Measurements from ENCODE around the gene ZNF90.
A peak's percentile ranks its signal among the peaks of the same experiment; 100 is the strongest.
"Not testable (repeated sequence)": the region's sequence is repeated elsewhere in the genome, so short reads cannot be mapped to it uniquely, and the experiment has no call there.

ZNF90 gene

DNA sequence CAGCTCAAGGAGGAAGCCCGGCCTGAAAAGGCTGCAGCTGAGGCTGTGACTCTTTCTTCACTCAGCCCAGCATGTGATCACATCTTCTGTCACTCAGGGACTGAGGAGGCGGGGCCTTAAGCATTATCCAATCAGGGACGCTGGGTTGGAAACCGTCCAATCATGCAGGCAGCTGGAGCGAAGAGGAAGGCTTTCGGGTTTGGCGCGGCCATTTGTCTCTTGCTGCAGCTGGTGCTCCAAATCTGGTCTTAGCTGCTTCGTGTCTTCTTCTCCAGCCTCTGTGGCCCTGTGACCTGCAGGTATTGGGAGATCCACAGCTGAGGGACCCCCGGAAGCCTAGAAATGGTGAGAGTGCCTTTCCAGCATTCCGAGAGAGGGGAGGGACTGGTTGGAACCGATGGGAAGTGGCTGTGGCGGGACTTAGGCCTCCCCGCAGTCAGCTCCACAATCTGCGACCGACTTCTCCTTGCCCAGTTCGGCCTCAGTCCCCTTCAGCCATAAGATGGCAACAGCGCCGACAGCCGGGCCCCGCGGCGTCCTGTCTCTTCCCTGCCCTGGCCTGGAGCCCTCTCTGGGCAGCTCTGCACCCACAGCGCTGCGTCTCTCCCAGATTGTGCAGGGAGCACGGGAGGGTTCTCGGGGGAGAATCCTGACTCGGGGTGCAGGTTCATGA lies at the start of gene ZNF90:
TSS of gene ZNF90 (plus strand) at position 210 of the 673 bp plus-strand sequence. CDS start at position 343, 133 bp downstream.
- no peak for FAIRE-seq

DNA sequence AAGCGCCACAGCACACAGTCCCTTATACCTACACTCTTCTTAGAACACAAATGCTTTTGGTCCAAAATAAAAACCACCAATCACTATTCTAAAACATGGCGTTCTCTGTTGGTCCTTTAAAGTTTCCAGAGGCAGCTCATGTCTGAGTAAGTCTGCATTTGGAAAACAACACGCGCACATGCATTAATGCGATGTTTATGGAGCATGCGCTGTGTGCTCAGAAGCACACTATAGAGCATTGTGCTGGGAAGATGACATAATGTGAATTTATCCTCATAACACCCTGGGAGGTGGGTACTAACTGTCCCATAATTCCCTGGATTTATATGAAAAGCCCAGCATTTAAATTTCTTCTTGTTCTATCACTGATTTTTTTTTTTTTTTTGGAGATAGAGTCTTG lies 49.2 kb upstream of the ZNF90 start:
- FAIRE-seq: no peak

DNA sequence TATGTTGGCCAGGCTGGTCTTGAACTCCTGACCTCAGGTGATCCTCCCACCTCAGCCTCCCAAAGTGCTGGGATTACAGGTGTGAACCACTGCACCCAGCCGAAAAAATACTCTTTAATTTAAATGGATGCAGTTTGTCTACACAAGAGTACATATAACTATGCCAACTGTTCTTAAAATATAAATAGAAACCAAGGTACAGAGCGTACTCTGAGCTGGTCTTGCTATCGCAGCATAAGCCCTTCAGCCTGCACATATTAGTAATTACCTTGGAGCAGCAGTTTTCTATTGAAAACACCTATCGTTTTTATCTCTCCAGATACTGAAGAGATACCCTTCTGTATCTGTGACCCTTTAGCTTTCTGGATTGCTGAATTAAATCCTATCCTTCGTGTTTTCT lies 41.9 kb upstream of the ZNF90 start:
- FAIRE-seq: no peak

DNA sequence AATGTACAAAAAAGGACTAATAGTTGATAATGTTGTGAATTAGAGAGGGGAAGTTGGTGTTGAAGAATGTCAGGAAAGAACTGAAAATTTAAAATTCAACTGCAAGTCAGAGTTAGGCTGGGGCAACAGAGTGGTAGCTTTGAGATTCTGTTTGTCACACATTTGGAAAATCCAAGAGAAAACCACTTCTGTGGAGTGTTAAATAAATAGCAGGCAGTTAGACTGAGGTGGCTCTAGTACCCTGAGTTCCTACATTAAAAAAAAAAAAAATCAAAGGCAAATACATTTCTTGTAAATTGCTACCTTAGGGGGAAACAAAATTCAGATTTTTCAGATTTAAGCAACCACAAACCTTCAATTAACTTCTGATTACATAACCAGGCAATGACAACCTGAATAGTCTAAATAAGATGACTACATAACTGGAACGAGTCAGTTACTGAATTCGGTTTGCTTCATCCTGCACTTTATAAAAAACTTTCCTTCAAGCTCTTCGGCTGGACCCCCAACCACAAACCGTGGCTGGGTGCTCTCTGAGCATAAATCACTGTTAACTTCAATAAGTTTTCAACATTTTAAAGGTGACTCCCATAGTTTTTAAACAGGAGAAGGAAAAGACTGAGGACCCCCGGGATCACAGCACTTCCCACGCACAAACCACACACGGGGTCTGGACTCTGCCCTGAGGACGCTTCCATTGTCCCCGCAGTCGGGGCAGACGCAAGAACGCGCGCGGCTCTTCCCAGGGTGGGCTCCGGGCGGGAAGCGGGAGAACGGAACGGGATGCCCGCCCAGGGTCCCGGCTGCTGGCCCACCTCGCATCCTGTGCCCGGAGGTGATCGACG lies 39.2 kb upstream of the ZNF90 start:
- FAIRE-seq: no peak

DNA sequence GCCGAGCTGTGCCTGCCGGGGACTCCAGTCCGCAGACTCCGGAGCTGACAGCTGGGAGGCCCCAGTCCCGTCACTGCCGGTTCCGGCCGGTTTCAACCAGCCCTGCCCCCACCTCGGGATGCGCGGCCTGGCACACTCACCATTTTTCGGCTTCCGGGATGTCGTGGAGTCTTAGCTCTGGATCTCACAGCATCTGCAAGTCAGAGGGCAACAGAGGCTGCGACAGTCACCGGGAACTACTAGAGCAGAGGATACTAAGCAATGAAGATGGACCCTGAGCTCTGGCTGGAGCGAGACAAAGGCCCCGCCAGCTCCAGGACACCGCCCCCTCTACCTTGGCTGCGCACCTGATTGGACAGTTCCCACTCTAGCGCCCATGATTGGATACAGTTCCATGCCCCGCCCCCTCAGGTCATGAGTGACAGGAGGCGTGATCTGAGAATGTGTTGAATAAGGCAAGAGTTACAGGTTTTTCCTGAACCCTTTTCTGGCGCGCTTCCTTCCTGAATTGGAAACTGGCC lies 38.5 kb upstream of the ZNF90 start, which contains the start of gene ZNF682:
TSS of gene ZNF682 (minus strand) at position 303 of the 521 bp plus-strand sequence. CDS start at position 143, 160 bp downstream.
- peak; percentile 51 for FAIRE-seq

DNA sequence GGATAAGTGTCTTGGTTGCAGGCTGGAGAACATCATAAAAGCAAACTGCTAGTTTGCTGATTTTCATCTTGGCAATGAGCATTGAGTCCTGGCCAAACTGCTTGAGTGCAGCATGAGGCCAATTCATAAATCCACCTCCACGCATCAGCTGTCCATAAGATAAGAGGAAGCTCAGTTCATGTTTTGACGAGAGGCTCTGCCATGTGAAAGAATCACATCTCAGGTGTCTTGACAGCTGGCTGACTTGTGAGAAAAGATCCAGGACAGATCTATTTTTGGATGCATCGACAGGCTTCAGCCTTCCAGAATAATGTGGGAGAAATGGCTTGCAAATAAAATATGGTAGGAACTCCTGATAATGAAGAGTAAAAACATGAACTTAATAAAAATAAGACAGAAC lies 33.1 kb upstream of the ZNF90 start:
- FAIRE-seq: no peak

DNA sequence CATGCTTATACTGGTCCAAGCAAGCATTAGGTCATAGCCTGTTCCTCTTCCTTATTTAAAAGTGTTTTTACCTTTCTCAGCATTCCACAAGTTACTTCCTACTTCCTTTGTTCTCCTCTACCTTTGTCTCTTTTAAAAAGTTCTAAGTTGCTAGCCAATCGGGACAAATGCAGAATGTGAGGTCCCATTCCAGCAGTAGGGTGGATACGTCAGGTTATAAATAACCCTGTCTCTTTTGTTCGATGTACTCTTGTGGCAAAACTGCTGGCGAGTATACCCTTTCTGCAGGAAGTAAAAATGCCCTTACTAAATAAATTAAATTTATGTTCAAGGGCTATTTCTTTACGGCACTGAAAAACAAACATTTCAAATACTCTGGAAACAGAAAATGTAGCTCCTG lies 32.1 kb upstream of the ZNF90 start:
- not testable (repeated sequence) for FAIRE-seq

DNA sequence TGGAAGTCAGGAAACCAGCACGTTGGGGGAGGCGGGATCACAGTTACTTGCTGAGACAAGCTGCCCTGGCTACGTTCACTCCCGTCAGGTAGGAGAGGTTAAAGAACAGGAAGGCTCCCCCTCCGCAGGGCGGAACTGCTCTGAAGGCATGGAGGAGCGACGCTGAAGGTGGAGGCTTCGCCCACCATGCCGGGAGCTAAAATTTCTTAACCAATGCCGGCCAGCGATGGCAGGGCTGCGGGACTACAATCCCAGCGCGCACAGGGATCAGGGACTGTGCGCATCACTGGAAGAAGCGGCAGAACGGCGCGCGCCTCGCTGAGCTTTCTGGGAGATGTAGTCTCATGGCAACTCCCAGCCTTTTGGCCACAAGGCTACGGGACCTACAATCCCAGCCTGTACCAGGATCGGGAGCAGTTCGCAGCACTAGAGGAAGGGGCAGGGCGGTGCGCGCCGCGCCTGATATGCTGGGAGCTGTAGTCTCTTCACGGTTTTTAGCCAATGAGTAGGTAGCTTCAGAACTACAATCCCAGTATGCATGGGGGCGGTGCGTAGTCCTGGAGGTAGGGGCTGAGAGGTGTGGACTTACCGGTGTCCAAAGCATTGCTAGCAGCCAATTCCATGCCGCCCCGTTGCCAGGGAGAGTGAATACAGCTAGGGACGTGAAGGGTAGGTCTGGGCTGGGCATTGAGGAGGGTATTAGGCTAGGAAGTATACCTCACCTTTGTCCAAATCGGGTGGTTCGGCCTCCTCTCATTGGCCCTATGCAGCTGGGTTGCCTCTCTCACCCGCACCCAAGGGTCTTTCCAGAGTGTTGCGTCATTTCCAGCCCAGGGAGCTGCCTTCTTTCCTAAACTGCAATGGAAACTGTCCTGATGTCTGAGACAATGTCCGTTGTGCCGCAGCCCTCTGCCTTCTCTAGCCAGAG lies 25.7 kb upstream of the ZNF90 start:
- peak; percentile 48 for FAIRE-seq

DNA sequence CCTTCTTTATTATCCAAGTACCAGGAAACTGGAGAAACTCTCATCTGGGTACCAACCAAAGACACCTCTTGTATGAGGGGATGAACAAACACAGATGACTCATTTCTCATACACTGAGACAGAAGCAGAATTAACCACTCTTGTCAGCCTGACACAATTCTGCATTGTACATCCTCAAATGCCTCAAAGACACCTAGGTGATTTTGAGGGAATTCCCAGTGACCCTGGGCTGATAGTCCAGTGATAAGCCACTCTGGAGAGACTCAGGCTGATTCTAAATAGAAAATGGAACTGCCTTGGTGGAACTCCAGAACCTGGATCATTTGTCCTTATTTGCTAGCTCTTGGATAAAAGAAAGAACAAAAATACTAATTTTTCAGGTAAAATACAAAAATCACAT lies 19.1 kb upstream of the ZNF90 start:
- not testable (repeated sequence) for FAIRE-seq

DNA sequence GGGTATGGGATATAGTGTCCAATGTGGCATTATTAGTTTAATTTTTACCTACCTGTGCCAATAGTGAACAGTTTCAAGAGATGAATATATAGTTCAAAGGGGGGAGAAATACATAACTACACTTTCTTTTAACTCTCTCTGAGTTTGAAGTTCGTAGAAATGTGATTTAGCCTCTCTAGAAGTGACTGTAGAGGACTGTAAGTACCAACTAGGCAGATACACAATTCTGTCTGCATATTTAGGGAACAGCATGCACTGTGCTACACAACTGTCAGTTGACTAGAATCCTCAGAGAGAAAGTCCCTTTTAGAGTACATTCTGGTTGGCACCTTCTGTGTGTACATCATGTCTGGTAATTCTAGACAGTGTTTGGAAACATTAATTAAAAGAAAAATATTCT lies 17.5 kb upstream of the ZNF90 start:
- no peak for FAIRE-seq

DNA sequence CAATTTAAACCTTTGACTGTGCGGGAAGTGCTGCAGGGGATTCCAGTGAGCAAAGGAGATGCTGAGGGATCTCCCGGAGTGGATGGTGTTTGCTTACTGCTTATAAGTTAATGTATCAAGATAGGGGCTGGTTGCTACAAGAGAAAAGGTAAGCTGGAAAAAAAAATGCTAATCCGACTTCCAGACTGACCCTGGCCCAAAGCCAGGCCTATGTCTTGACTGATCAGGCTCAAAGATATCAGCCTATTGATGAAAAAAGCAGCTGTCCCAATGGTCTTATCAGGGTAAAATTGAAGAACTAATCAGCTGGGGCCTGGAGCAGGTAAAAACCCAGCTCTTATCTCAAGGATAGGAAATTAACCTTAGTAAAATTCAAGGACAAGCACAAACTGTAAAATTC lies 10.9 kb upstream of the ZNF90 start:
- no peak for FAIRE-seq

DNA sequence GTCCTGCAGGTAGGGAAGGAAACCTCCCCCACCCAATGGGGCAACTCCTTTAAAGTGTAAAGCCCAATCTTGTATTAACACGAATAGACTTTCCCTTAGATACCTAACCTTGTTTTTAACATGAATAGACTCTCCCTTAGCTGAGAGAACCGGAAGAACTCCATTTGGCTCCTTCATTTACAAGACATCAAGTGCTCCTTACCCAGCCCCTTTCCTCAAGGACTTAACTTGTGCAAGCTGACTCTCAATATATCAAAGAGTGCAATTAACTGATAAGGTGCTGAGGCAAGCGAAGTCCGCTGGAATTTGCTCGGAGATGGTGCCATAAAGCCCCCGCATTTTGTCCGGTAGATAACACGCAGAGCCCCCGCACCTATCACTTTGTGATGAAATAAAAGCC lies 9.9 kb upstream of the ZNF90 start:
- no peak for FAIRE-seq

DNA sequence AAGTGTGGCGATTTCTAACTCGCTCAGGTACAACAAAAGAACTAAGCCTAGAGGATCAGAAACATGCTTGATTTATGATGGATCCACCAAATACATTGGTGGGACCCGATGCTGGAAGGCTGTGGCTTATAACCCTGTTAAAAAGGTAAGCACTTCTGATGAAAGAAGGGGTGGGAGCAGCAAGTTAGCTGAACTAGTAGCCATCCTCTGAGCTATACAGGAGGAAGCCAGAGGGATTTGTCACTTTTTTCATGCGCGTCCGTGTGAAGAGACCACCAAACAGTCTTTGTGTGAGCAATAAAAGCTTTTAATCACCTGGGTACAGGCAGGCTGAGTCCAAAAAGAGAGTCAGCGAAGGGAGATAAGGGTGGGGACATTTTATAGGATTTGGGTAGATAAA lies 9.2 kb upstream of the ZNF90 start:
- not testable (repeated sequence) for FAIRE-seq

DNA sequence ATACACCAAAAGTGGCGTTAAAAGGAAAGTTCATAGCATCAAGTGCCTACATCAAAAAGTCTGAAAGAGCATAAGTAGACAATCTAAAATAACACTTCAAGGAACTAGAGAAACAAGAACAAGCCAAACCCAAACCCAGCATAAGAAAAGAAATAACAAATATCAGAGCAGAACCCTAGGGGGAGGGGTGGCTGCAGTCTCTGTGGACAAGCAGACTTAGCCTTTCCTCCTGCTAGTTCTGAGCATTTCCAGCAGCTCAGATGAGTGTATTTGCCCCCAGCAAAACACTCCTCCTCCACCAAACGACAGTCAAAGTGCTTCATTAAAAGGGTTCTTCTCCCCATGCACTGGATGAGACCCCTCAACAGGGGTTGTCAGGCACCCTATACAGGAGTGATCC lies 7.1 kb upstream of the ZNF90 start:
- FAIRE-seq: no peak

DNA sequence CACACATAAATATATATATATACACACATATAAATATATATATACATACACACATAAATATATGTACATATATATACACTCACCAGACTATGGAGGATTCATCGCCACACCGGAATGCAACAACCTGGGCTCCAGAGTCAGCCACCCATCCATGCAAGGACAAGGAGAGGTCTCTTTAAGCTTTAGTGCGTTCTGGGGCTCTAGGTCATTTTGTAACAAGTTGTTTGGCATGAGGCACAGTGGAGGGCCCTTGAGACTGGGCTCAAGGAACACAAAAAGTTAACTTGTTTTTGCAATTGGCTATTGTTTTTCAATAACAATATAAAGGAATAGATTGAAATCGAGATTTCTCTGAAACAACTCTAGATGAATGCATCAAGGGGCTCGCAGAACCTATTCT lies 4.9 kb upstream of the ZNF90 start:
- no peak for FAIRE-seq

DNA sequence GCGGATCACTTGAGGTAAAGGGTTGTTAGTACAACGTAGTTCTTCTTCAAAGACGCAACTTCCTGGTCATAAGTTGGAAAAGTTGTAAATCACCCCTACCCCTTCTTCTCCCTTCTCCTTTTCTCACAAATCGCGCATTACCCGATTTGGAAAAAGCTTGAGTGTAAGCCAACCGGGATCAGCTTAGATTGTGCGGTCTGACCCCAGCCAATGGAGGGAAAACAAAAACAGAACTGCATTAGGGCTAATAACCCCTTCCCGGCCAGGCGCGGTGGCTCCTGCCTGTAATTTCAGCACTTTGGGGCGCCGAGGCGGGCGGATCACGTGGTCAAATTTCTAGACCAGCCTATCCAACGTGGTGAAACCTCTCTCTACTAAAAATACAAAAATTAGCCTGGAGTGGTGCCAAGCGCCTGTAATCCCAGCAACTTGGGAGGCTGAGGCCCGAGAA lies 806 bp downstream of the ZNF90 start:
- FAIRE-seq: no peak

DNA sequence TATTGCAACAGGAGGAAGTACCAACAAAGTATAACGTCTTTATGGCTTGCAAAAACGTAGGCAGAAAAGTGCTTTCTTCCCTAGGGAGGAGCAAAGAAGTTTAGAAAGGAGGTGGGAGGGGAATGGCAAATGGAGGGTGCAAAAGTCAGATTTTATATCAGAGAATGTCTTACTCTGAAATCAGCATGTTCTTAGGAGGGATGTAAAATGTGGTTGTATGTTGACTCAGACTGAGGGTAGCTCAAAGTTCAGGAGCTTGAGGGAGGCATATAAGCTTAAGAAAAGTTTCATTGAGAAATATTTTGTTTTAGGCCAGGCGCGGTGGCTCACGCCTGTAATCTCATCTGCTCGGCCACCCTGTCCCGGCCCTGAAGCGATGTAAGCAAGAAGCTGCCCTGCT lies 1.7 kb downstream of the ZNF90 start:
- no peak for FAIRE-seq

DNA sequence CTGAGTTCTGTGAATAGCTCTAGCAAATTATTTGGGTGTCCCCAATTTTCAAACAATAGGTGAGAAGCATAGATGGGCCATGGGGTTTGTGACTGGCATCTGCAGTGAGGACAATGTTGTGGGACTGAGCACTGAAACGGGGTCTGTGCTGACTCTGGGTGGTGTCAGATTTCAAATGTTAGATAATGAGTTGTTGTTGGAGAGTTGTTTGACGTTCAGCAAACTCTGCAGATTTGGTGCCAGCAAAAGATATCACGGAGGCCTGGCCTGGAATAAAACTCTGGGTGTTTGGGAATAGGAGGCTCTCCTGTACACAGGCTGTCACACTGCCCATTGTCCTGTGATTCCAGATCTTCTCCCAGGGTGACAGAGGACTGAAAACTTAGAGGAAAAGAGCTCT lies 2.9 kb downstream of the ZNF90 start:
- FAIRE-seq: no peak

DNA sequence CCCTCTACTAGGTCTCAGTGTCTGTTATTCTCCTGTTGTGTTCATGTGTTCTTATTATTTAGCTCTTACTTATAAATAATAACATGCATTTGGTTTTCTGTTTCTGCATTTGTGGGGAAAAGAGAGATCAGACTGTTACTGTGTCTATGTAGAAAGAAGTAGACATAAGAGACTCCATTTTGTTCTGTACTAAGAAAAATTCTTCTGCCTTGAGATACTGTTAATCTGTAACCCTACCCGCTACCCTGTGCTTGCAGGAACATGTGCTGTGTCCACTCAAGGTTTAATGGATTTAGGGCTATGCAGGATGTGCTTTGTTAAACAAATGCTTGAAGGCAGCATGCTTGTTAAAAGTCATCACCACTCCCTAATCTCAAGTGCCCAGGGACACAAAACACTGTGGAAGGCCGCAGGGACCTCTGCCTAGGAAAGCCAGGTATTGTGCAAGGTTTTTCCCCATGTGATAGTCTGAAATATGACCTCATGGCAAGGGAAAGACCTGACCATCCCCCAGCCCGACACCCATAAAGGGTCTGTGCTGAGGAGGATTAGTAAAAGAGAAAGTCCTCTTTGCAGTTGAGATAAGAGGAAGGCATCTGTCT lies 4.5 kb downstream of the ZNF90 start:
- not testable (repeated sequence) for FAIRE-seq

DNA sequence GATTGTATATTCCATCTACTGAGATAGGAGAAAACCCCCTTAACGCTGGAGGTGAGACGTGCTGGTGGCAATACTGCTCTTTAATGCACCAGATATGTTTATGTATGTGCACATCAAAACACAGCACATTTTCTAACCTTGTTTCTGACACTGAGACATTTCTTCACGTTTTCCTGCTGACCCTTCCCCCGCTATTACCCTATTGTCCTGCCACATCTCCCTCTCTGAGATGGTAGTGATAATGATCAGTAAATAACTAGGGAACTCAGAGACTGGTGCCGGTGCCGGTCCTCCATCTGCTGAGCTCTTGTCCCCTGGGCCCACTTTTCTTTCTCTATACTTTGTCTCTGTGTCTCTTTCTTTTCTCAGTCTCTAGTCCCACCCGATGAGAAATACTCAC lies 5.1 kb downstream of the ZNF90 start:
- not testable (repeated sequence) for FAIRE-seq

DNA sequence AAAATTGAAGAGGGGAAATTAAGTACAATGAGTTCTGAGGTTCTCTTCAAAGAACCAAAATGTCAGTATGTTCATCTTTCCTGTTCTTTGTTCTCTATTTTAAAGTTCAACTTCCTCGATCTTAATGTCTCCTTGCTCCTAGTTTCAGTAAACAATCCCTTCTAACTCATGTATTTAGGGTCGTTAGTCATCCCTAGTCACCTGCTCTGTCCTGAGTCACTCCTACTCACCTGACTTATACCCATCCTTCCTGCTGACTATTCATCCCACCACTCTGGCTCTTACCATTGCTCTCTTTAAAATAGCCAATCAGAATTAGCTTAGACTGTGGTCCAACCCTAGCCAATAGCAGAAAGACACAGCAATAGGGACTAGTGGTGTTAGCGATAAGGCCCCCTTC lies 24.3 kb downstream of the ZNF90 start:
- no peak for FAIRE-seq

DNA sequence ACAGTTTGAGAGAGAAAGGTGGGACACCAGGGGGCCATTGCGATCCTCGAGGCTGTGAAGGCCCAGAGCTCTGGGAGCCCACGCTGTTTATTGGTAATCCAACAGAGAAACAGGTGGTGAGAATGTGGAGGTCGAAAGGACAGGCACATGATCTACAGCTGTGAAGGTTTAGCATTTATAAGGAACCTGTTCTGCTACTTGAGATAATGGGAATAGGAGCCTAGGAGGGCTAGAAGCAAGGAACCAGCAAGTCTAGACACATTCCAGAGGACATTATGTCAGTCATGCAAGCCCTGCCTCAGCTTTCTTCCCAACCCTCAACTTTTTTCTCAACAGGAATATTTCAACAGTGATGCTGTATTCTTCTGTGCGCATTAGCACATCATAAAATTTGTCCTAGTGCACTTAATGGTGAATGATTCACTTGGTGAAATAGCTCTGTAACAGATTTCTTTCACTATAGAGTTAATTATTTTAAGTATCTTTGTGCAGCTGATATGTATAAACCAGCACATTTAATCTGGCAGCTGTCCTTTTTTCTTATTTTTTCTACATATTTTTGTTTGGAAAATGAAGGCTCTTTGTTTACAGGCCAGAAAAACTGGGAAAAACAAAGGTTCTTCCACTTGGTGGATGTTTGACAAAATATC lies 25.4 kb downstream of the ZNF90 start:
- no peak for FAIRE-seq

Data from A204.1 (cell line).